ENCODE results near the gene CLNK. TPM values are rescaled to one million over a fixed set of nuclear protein-coding genes. Genes with fewer than 3 reads are reported as not detected.

The CLNK gene
- total RNA-seq, 1 experiment from 2014 or later: not detected

DNA sequence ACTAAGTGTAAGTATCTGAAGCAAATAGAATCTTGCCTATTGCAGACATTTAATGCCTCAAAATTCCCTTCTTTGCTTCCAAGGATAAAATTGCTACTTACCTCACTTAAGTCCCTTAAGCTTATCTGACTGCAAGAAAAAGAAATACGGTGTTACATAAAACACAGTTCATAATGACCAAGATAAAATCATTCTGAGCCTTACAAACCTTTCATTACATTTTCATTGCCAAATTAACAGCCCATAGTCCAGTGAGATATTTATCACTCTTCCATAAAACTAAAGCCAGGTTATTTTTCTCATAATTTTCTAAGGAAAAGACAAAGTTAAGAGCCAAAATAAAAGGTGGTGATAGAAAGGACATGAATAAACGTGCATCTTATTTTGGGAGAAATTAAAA is 152.4 kb downstream of the CLNK start:
- Histone ChIP-seq H2BK120ac (ENCODE audit: low read depth, low read length, poor library complexity, severe bottlenecking) (no peak overlapping the region), H3K4me2 (ENCODE audit: insufficient read depth, insufficient read length, low read length) (no peak overlapping the region), H3K4me1 (ENCODE audit: insufficient read depth, low read length) (no peaks in the 10 kb centered on the region), H3K56ac (ENCODE audit: insufficient read length, low read depth, low read length) (no peak overlapping the region), H2AK5ac (ENCODE audit: insufficient read length, low read length) (no peak overlapping the region), H4K20me1 (ENCODE audit: control insufficient read depth, insufficient read depth, insufficient read length) (no peaks in the 10 kb centered on the region), H2BK5ac (ENCODE audit: insufficient read length, low read length) (no peak overlapping the region), H4K91ac (ENCODE audit: insufficient read length, low read depth, low read length) (no peak overlapping the region), H3K23me2 (ENCODE audit: insufficient read length, low read depth, low read length, poor library complexity, severe bottlenecking) (no peaks in the 10 kb centered on the region), H2BK20ac (ENCODE audit: low read depth, low read length, poor library complexity, severe bottlenecking) (no peak overlapping the region), H3K14ac (ENCODE audit: insufficient read depth, low read length) (no peak overlapping the region), H3K9ac (ENCODE audit: extremely low read depth, insufficient read length, low read length) (no peak overlapping the region), H4K8ac (replicated peaks; ENCODE audit: insufficient read length, low read depth, low read length) (no peak overlapping the region), H3T11ph (ENCODE audit: low read length) (no peak overlapping the region), H2BK12ac (ENCODE audit: insufficient read length, low read depth, low read length) (no peak overlapping the region), H3K18ac (ENCODE audit: insufficient read length, low read depth, low read length) (no peak overlapping the region), H3K9me3 (ENCODE audit: control insufficient read depth, low read depth, low read length) (no peaks in the 10 kb centered on the region), H3K4ac (ENCODE audit: low read depth, low read length) (no peak overlapping the region), H3K79me2 (ENCODE audit: insufficient read depth, low read length) (no peaks in the 10 kb centered on the region), H3K27me3 (ENCODE audit: insufficient read depth, low read length) (no peaks in the 10 kb centered on the region), H2BK15ac (ENCODE audit: low read depth, low read length) (no peak overlapping the region), H3K79me1 (ENCODE audit: insufficient read depth, low read depth, low read length, poor library complexity, severe bottlenecking) (no peaks in the 10 kb centered on the region), H2AFZ (ENCODE audit: low read length) (no peak overlapping the region), H3K27ac (ENCODE audit: insufficient read length, low read depth, low read length) (no peak overlapping the region), H4K5ac (ENCODE audit: insufficient read length, low read depth, low read length) (no peak overlapping the region), H3K23ac (ENCODE audit: insufficient read length, low read depth, low read length) (no peak overlapping the region)
- Mint-ChIP-seq H3K36me3 (ENCODE audit: insufficient read depth in 1 of 3, low read depth in 3 of 3) (no peaks in the 10 kb centered on the region), H3K27me3 (ENCODE audit: low read depth) (no peaks in the 10 kb centered on the region), H3K4me1 (peaks cover 17 to 20% of the 10 kb centered on the region in 2 experiments), H3K4me3 (no peak overlapping the region), H3K9me3 (no peaks in the 10 kb centered on the region; a peak in 1 of 5 replicates), H3K27ac (no peak overlapping the region)
- DNase-seq: no peak
- no CpG with 5 or more reads among the region's 2 CpGs for WGBS (ENCODE audit: extremely low coverage, insufficient read length, low lambda C conversion rate)
- no peak for TF ChIP-seq CTCF (conservative IDR thresholded peaks at IDR 0.05)

Data from H9 (cell line).